KBM-7 (cell line): ENCODE results near the gene CKS1B.

Experiments used
- DNase-seq: peaks from one replicate; pipeline ENCODE4 v3.0.0-alpha.2; 2015
- in situ Hi-C: fragments of 300-500 bp; cut with MboI; formaldehyde crosslinking; loops from 2 replicates; pipeline ENCODE4 v1.14.3; 2020; ENCODE audit warnings: low sequenced_read_pairs, low pct_unique_long_range_greater_than_20kb, mixed read lengths

CKS1B gene

DNA sequence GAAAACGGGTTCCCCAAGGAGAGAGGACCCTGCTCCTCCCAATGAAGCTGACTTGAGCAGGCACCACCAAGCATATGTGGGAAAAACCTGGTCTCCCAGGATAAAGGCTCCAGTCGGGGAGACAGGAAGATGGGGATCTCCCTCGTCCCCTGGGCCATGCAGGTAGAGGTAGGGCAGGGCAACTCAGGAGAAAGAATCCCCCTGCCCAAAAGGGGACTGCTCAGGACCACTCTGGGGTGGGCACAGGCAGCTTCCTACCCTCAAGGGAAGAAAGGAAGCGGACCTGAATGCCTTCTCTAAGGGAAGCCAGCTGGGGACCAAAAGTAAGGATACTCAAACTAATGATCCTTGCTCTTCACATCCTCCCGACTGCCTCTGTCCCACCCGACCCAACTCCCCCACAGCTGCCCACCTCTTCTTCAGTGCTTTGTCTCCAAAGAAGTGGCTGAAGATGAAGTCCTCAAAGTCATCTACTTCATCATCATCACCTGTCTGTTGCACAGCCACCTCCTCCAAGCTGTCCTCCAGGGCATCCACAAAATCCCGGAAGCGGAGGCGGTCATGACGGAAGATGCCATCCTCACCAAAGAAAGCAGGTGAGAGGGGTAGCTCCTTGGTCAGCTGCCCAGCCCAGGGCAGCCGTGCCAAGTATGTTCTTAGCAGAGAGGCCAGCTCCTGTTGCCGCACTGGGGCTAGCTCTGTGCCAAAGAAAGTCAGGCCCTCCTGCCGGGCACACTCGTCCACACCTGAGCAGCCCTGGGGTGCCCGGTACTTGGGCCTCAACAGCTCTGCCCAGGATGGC, 29.1 kb upstream of the CKS1B start:
- in situ Hi-C loops = no loop called here
- DNase-seq = no peak

DNA sequence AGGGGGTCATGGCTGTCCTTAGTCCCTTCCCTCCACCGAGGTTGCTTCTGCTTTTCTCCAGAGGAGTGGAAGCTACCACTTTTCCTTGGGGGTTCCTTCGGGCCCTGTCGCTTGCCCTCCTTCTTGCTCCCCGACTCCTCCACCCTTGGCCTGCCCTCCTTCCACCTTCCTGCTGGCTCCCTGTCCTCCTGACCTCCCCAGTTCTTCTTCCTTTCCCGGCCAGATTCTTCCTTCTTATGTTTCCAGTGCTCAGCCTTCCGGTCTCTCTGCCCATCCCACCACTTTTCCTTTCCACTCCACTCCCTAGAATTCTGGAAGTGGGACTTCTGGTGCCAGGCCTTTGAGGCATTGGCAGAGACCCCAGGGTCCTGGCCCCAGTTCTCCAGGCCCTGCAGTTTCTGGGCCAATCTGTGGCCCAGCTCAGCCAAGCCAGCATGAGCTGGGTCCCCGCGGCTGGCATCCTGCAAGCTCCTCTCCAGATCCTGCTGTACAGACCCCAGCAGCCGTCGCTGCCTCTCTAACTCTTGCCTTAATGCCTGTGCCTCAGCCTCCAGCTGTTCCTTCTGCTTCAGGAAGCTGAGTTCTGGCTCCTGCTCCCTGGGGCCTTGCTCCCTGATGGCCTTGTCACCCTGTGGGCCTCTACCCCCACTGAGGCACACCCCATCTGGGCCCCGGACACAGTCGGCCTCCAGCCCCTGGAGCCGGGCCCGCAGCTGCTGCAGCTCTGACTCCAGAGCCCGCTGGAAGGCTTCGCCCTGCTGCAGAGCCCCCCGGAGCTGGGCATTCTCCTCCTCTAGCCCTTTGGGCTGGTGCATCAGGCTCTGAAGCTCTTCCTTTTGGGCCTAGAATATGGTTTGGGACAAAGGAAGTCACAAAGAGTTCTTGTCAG, 28.3 kb upstream of the CKS1B start:
- DNase-seq = no peak
- in situ Hi-C loops = no loop called here

DNA sequence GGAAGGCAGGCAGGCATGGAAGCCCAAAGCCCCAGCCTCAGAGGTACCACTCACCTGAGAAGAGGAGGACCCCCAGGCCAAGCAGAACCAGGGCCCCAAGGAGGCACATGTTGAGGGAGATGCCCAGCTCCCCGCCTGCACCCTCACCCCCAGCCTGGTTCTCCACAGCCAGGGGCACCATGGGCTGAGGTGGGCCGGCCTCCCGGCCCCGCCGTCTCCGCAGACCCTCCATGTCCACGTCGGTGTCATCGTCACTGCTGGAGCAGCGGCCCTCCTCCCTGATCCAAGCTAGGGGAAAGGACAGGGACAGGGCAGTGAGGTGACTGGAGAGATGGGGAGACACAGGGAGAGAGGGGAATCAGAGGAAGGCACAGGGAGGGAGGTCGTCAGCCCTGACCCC, 26.4 kb upstream of the CKS1B start:
- DNase-seq = no peak
- in situ Hi-C loops = no loop called here

DNA sequence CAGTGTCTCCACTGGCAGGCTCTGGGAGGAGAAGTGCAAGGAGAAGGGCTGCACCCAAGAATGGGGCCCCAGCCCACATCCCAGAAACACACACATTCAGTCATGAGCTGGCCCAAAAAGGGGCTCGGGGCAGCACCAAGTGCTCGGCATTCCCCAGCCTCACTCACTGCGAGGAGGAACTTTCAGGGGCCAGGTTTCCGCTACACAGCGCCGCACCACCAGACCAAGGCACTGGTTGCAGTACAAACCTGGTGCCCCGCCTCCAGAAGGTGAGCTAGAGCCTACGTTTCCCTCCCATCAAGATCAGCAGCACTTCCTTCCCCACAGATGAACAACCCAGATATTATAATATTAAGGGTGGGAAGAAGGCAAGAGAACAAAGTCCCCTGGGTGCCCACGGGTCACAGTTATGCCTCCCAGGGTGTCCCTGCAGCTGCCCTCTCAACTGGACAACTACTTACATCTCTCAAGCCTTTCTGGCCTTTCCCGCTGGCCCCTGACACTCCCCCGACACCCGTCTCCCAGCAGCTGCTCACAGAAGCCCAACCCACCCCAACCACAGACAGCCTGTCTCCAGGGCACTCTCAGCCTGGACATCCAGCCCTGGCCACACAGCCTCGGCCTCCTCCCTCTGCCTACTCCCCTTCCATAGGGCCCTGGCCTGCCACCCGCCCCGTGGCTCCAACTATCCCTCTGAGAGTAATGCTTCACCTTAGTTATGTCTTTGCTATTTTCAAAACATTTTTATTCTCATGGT, 22.4 kb upstream of the CKS1B start:
- no peak for DNase-seq
- in situ Hi-C loops = no loop called here

DNA sequence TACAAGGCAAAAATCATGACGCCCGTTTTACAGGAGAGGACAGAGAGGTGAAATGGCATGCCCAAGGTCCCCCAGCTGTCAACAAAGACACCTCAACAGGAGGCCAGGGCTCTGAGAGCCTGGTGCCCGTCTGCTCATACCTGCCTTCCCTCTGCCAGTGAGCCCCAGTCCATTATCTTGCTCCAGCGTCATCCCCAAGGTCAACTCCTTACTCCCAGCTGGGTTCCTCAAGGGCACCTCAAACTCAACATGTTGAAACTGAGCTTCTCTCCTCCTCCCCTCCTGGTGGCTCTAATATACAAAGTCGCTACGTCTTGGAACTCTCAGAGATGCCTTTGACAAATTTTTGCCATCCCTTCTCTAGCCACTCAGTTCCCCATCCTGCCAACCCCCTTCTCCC, 21.8 kb upstream of the CKS1B start:
- DNase-seq = no peak
- in situ Hi-C loops = no loop called here

DNA sequence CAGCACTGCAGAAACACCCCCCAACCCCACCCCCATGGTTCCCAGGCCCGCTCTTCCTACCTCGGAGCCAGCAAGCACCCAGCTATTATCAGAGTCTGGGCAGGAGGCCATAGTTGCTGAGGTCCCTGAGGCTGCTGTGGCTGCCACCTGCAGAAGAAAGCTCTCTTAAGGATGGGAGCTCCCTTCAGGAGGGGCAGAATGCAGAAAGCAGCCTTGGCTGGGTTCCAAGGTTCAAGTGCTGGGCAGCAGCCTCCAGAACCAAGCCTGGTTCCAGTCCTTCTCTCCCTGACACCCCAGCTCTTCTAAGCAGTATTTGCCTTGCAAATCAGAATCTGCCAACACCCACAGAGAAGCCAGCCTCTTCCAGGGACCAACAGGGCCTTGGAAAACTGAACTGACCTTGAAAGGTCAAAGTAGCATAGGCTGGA, 20.9 kb upstream of the CKS1B start:
- no peak for DNase-seq
- in situ Hi-C loops = no loop called here

DNA sequence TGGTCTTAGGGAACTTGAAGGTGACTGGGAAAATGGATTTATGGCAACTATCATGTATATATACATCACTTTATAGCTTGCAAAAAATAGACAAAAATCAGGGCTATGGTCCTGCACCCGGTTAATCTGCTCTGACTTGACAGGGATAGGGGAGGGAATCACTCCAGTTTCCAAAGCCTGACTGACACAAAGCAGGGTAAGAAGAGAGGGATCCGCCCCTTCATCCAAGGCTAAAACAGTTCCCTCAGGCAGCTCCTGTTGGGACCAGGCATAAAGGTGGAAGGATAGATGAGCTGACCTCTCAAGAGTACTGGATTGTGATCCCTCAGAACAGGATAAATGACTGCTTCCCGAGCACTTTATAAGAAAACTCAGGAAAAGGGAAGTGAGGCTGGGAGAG, 19.9 kb upstream of the CKS1B start:
- in situ Hi-C loops = no loop called here
- no peak for DNase-seq

DNA sequence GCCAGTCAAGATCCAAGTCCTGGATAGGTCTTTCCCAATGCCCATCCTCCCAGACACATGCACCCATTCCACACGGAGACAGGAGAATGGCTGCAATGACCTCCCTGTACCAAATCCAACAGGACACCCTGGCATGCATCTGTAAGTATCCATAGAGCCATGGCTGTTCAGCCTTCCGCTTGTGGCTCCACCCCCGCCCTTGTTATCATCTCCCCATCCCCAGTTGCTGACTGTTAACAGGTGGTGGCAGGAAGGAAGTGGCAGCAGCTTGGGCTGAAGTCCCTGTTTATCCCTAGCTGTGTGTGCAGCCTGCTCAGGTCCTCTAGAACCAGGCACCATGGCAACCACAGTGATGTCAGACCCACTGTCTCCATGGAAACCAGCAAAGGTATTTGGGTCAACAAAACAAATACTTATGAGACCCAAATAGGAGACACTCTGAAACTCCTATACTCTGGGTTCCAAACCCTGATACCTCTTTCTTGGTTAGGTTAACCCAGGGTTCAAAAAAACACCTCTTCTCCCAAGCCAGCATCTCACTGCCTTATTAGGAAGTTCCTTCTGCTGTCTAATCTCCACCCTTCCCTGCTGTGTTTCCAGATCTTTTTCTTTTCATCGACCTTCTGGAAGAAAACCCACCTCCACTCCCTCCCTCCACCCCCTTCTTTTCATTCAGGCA, 19.3 kb upstream of the CKS1B start:
- in situ Hi-C loops = no loop called here
- DNase-seq = peak; percentile 84

DNA sequence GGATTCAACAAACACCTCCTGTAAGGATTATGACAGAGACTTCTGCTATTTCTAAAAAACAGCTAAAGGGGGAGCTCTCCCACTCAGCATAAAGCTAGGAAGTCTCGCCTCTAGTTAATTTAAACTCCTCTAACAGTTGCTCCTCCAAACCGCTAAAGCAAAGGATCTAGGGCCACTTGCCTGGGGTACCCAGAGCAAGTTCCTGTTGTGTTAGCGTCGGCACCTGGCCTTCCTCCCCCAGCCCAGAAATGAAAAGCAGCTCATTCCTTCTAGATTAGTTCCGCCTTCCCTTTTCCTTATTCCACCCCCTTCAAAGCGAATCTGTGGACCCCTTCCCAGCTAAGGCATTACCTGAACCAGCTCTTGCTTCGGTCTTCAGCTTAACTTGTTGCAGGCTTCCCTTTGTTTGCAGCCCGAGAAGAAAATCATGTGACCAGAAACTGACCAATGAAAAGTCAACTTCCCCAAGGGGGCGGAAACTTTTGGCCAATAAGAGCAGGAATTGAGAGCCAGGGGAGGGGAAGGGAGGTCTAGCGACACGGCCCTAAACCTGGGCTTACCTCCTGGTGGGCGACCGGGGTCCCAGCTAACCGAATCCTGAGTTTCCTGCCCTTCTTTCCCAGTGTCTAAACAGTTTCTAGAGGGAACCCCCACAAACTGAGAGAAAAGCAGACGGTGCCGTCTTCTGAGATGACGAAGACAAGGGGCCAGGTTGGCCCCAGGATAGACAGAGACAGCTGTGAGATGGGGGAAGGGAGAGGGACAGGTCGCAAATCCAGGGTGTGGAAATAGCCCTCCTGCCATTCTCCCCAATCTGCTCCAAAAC, 18.6 kb upstream of the CKS1B start, which contains the start of gene PBXIP1:
Gene PBXIP1 (minus strand): TSS at position 382 of the 826 bp plus-strand sequence. CDS start 2,378 bp downstream, outside the sequence.
- in situ Hi-C loops = no loop called here
- DNase-seq = peak; percentile 98

DNA sequence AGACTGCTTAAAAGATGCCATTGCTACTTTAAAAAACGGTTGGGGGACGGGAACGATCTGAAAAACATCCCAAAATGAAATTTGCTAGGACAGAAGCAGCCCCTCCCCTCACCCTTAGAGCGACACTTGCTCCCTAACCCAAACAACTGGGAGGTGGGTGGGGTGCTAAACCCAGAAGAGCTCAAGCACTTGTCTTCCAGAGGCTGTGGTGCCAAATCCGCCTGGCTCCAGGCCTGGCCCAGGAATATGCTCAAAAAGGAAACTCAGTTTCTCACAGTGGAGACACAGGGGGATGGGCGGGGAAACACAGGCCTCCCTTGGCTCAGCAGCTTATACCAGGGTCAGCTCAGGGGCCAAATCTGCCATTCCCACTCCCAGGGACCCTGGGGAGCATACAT, 17.9 kb upstream of the CKS1B start:
- in situ Hi-C loops = no loop called here

DNA sequence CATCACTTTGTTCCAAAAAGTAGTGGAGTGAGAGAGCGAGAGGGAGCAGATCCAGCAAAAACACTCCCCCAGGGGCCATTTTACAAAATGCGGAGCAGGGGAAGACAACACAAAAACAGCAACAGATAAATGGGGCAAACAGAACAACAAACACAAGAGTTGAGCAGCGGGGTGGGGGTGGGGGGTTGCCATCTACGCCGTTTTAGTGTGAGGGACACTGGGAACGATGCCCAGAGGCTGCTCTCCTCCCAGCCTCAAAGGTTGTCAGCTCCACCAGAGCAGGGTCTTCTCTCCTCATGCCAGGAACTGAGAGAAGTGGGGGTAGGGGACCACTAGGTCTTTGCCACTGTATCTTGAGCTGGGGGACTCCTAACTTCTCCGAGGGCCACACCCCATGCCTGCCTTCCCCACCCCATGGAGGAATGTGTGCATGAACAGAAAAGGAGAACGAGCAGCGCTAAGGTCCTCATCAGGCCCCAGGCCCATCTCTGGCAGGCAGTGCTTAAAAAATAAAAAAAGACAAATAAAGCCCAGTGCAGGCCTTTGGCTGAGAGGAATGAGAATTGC, 17.3 kb upstream of the CKS1B start:
- in situ Hi-C loops = no loop called here
- no peak for DNase-seq

More for the DNA sequence above, 17.9 kb upstream of the CKS1B start:
- DNase-seq = no peak

DNA sequence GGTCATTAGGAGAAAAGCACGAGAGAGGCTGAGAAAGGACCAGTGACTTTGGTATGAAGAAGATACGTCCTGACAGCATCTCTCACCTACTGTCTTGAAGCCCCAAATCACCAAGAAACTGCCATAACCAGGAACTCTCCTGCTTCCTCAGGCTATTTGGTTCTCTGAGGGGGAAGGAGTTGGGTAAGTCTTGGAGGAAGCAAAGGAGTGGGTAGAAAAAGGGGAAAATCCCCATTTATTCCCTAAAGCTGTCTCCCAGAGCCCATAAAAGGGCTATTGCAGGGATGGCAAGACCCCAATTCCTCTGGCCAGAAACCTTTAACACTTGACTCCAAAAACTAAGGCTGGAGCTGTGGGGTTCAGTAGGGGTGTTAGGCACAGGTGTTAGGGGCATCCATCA, 16.4 kb upstream of the CKS1B start:
- in situ Hi-C loops = no loop called here

DNA sequence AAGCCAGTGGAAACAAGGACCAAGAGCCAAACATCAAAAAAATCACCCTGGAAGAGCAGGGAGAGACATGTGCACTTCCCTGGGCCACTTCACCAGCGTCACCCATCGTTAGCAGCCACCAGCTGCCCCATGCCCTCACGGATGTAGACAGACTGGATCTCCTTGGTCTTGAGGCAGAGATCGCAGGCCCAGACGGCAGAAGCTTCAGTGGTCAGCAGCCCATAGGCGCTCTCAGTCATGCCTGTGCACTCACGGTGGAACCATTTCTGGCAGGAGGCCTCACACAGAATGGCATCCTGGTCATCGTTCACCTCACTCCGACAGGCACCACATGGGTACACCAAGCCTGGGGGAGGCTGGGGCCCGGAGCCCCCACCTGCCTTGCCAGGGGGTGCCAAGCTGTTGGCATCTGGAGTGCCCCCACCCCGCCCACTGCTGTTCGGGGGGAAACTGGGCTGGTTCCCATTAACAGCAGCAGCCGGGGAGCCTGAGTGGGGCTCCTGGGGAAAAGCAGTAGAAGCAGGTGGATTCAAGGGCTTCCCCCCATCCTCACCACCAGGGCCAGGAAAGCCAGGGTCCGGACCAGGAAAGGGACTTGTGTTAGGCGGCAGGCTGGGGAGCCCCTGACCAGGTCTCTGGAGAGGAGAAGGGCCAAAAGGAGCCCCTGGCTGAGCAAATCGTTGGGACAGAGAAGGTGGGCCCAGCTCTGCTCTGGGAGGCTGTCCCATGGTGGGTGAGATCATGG, 15.6 kb upstream of the CKS1B start:
- no peak for DNase-seq
- in situ Hi-C loops = no loop called here

More for the DNA sequence above, 16.4 kb upstream of the CKS1B start:
- DNase-seq = no peak

DNA sequence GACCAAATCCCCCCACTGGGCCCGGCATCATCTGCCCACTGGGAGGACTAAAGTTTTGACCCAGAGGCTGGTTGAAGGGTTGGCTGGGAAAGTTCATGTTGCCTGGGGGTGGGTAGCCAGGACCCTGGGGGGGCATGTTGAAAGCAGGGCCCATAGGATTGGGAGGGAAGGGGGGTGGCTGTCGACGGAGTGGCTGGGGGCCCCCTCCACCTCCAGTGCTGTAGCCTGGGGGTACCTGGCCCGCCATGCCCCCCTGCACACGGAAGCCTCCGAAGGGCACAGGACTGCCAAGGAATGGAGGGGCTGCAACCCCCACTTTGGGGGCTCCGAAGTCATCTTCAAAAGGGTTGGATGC, 15.1 kb upstream of the CKS1B start:
- in situ Hi-C loops = no loop called here
- no peak for DNase-seq

DNA sequence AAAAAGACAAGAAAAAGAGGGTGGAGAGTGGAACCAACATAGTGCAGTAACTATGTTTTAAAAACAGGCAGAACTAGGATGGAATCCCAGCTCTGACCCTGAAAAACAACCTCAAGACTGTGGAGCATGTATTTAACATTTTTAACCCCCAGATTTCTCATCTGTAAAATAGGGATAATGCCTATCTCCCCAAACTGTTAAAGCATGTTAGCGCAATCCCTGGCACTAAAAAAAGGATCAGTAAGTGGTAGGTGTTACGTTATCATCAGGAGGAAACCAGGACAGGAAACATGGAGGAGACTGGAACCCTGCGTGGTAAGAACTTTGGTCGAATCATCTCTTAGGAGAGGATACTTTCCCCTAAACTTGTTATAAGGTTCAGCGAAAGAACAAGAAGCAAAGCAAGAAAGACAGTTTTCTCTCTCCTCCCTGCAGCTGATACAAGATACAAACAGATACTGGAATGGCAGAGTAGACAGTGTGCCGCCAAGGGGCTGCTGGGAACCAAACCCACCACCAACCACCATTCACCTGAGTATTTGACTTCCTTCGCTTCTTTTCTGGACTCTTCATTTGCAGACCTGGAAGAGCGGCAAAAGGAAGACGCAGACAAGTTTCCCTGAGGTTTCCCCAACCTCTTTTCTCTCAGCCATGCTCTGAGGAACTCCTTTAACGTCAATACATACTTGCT, 13.9 kb upstream of the CKS1B start:
- no peak for DNase-seq
- in situ Hi-C loops = no loop called here

DNA sequence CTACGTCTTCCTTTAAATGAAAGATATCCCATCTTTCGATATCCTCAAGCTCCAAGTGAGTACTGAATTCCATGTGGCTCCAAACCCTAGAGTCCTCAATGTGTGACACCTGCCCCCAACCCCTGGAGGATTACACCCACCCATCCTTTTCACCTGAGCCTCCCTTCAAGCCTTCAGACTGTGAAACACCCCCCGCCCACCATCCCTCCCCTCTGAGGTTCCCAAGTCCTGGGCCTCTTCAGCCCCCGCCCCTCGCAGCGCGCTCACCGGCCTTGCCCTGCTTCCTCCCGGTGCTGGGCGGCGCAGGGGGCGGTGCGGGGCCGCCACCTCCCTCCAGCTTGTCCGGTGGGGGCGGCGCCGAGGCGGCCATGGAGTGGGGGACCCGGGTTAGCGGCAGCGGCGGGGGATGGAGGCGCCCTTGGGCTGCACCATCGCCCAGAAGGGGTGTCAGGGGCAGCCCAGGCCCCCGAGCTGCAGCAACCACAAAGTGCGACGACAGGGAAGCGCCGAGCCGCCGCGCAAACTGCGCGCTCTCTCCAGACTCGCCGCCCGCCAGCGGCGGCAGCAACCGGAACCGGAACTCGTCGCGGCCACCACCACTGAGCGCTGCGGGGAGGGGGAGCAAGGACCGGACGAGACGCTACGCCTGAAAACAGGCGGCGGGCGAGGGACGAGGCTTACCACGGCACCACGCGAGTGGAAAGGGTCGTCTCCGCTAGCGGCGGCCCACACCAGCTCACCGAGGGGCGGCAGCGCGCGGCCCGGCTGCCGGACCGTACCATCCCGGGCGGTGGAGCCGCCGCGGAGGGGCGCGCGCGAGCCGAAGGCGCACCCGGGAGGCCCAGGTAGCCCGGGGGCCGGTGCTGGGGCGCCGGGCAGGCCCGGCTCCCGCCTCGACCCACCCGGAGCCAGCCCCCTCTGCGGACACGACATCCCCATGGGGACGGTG, 13.0 kb upstream of the CKS1B start, which contains the start of gene PYGO2:
Gene PYGO2 (minus strand): TSS at position 576 of the 949 bp plus-strand sequence. CDS start 206 bp downstream, at position 370.
- in situ Hi-C loops = no loop called here

More for the DNA sequence above, 13.0 kb upstream of the CKS1B start, which contains the start of gene PYGO2:
- DNase-seq = peak; percentile 85
